ENCODE measurements around the gene TXLNA.

- TF ChIP-seq CTCF (optimal IDR thresholded peaks at IDR 0.05 in 1 of 3, IDR thresholded peaks at IDR 0.05 in 1 of 3, conservative IDR thresholded peaks at IDR 0.05 in 1 of 3; ENCODE audit: extremely low read depth in 1 of 3, insufficient read depth in 2 of 3, low read length in 3 of 3), result peak in 1 of 3 experiments; percentile 68
- TF ChIP-seq EZH2 (IDR thresholded peaks at IDR 0.05; ENCODE audit: low read length), result no peak
These were observed 60.9 kb downstream of the TXLNA start for GRCh38 chr1:32240140-32240951.

All from keratinocyte (primary cell).